ENCODE measurements around the gene LRTM1. TPM values are rescaled to one million over a fixed set of nuclear protein-coding genes. Genes with fewer than 3 reads are reported as not detected.

LRTM1 gene
- total RNA-seq, 1 experiment from 2014 or later, result not detected

- POLR2A ChIA-PET, result no interaction called here
- no peaks in the 10 kb centered on the region for H3K27me3 Mint-ChIP-seq (ENCODE audit: insufficient read depth, unreplicated experiment)
- H3K4me1 Mint-ChIP-seq (ENCODE audit: insufficient read depth, unreplicated experiment), result peaks cover 6% of the 10 kb centered on the region
- peaks cover 18% of the 10 kb centered on the region for H3K36me3 Mint-ChIP-seq (ENCODE audit: insufficient read depth, unreplicated experiment)
- no peaks in the 10 kb centered on the region for H3K9me3 Mint-ChIP-seq (ENCODE audit: unreplicated experiment)
- intact Hi-C loops (cut with micrococcal nuclease), result no loop called here
- no peak for TF ChIP-seq CTCF (IDR thresholded peaks at IDR 0.05; ENCODE audit: unreplicated experiment)
- H3K27ac Mint-ChIP-seq (ENCODE audit: low read depth, unreplicated experiment), result no peak overlapping the region
- CTCF ChIA-PET, result no interaction called here
- no peak for DNase-seq (ENCODE audit: unreplicated experiment)
- BruUV-seq (replicated peaks), result no TSS peak
- no peak overlapping the region for H3K4me3 Mint-ChIP-seq (ENCODE audit: unreplicated experiment)
Observed at GRCh38 chr3:54906763-54907162, 21.1 kb downstream of the LRTM1 start.

GRCh38 chr3:54905920-54906319 lies 21.9 kb downstream of the LRTM1 start:
- Mint-ChIP-seq H3K4me1 (ENCODE audit: insufficient read depth, unreplicated experiment) (peaks cover 6% of the 10 kb centered on the region), H3K9me3 (ENCODE audit: unreplicated experiment) (no peaks in the 10 kb centered on the region), H3K4me3 (ENCODE audit: unreplicated experiment) (no peak overlapping the region), H3K36me3 (ENCODE audit: insufficient read depth, unreplicated experiment) (peaks cover 19% of the 10 kb centered on the region), H3K27ac (ENCODE audit: low read depth, unreplicated experiment) (no peak overlapping the region), H3K27me3 (ENCODE audit: insufficient read depth, unreplicated experiment) (no peaks in the 10 kb centered on the region)
- DNase-seq (ENCODE audit: unreplicated experiment), result no peak
- CTCF ChIA-PET, result interaction anchor here (0.6 to 1.0 kb wide), 3 partner anchors 20 to 285 kb away, joined by 4 to 5 read pairs (median 4); no protein-coding TSS in a partner anchor
- POLR2A ChIA-PET, result no interaction called here
- intact Hi-C loops (cut with micrococcal nuclease), result no loop called here
- BruUV-seq (replicated peaks), result no TSS peak
- TF ChIP-seq CTCF (IDR thresholded peaks at IDR 0.05; ENCODE audit: unreplicated experiment), result no peak

GRCh38 chr3:54905261-54905888 lies 22.5 kb downstream of the LRTM1 start:
- H3K4me3 Mint-ChIP-seq (ENCODE audit: unreplicated experiment), result no peak overlapping the region
- DNase-seq (ENCODE audit: unreplicated experiment), result no peak
- CTCF ChIA-PET, result interaction anchor here (0.6 to 1.2 kb wide), 5 partner anchors 13 to 365 kb away, joined by 3 to 5 read pairs (median 4); no protein-coding TSS in a partner anchor
- H3K4me1 Mint-ChIP-seq (ENCODE audit: insufficient read depth, unreplicated experiment), result peaks cover 6% of the 10 kb centered on the region
- H3K36me3 Mint-ChIP-seq (ENCODE audit: insufficient read depth, unreplicated experiment), result peaks cover 24% of the 10 kb centered on the region
- H3K27me3 Mint-ChIP-seq (ENCODE audit: insufficient read depth, unreplicated experiment), result no peaks in the 10 kb centered on the region
- POLR2A ChIA-PET, result interaction anchor here (1.0 kb wide), 1 partner anchor 31 kb away, joined by 3 read pairs; no protein-coding TSS in a partner anchor
- BruUV-seq (replicated peaks), result no TSS peak
- TF ChIP-seq CTCF (IDR thresholded peaks at IDR 0.05; ENCODE audit: unreplicated experiment), result no peak
- intact Hi-C loops (cut with micrococcal nuclease), result no loop called here
- no peaks in the 10 kb centered on the region for H3K9me3 Mint-ChIP-seq (ENCODE audit: unreplicated experiment)
- no peak overlapping the region for H3K27ac Mint-ChIP-seq (ENCODE audit: low read depth, unreplicated experiment)

GRCh38 chr3:54901906-54902685 lies 25.8 kb downstream of the LRTM1 start:
- no peak for TF ChIP-seq CTCF (IDR thresholded peaks at IDR 0.05; ENCODE audit: unreplicated experiment)
- H3K27ac Mint-ChIP-seq (ENCODE audit: low read depth, unreplicated experiment), result no peak overlapping the region
- no peak for DNase-seq (ENCODE audit: unreplicated experiment)
- no peaks in the 10 kb centered on the region for H3K9me3 Mint-ChIP-seq (ENCODE audit: unreplicated experiment)
- ChIA-PET CTCF (no interaction called here), POLR2A (no interaction called here)
- peaks cover 18% of the 10 kb centered on the region for H3K4me1 Mint-ChIP-seq (ENCODE audit: insufficient read depth, unreplicated experiment)
- H3K4me3 Mint-ChIP-seq (ENCODE audit: unreplicated experiment), result no peak overlapping the region
- no peaks in the 10 kb centered on the region for H3K27me3 Mint-ChIP-seq (ENCODE audit: insufficient read depth, unreplicated experiment)
- peaks cover 27% of the 10 kb centered on the region for H3K36me3 Mint-ChIP-seq (ENCODE audit: insufficient read depth, unreplicated experiment)
- BruUV-seq (replicated peaks), result no TSS peak
- intact Hi-C loops (cut with micrococcal nuclease), result no loop called here

Measured in MCF 10A (cell line).